ENCODE data around the gene TRIM15. TPM values are rescaled to one million over a fixed set of nuclear protein-coding genes. Genes with fewer than 3 reads are reported as not detected.
A peak's percentile ranks its signal among the peaks of the same experiment; 100 is the strongest.
"Not testable (repeated sequence)": the region's sequence is repeated elsewhere in the genome, so short reads cannot be mapped to it uniquely, and the experiment has no call there.

Gene TRIM15
- total RNA-seq, 1 experiment from 2014 or later: 6.5 TPM

GRCh38 chr6:30219244-30219643 lies 55.9 kb downstream of the TRIM15 start:
- no peaks in the 10 kb centered on the region for H4K20me1 ChIP-seq (ENCODE audit: insufficient read depth)
- H3K36me3 ChIP-seq (ENCODE audit: control insufficient read depth in 1 of 2, insufficient read depth in 2 of 2, low read length in 2 of 2): no peaks in the 10 kb centered on the region
- H3K9me3 ChIP-seq (ENCODE audit: control insufficient read depth in 1 of 2, insufficient read depth in 1 of 2, low read depth in 1 of 2, low read length in 2 of 2): peaks cover 5 to 7% of the 10 kb centered on the region in 2 experiments; a peak in 1 of 4 replicates
- H2AFZ ChIP-seq (ENCODE audit: low read depth, low read length, poor library complexity, severe bottlenecking): no peak overlapping the region
- ATAC-seq (peak; percentile 68), DNase-seq (ENCODE audit: low read depth, low spot score) (no peak)
- RAD21 ChIA-PET (ENCODE audit: low non-redundant PET in 1 of 2, low total read pairs in 2 of 2, uncharacterized antibody in 2 of 2, unreplicated experiment in 2 of 2): interaction anchor here in 1 of 2 experiments (0.9 kb wide), 1 partner anchor 179 kb away, joined by 3 read pairs; no protein-coding TSS in a partner anchor
- H3K4me3 ChIP-seq (replicated peaks in 1 of 2; ENCODE audit: low read depth in 1 of 2, low read length in 2 of 2): no peak overlapping the region
- H3K27me3 ChIP-seq (ENCODE audit: insufficient read depth, low read length): no peaks in the 10 kb centered on the region
- peaks cover 0 to 8% of the 10 kb centered on the region in 2 experiments; a peak in 2 of 4 replicates for H3K4me1 ChIP-seq (ENCODE audit: control insufficient read depth in 1 of 2, insufficient read depth in 2 of 2, low read length in 2 of 2)
- no TSS peak for BruUV-seq (replicated peaks)
- CTCF ChIA-PET: interaction anchor here (0.6 to 1.5 kb wide), 17 partner anchors 9 to 234 kb away, joined by 3 to 17 read pairs (median 4); partner anchors contain the start of gene TRIM39
- no peaks in the 10 kb centered on the region for H3K79me2 ChIP-seq (ENCODE audit: insufficient read depth, low read length)
- H3K9ac ChIP-seq (ENCODE audit: low read length): no peak overlapping the region
- no peaks in the 10 kb centered on the region for H3K9me2 ChIP-seq (ENCODE audit: insufficient read depth)
- no peak overlapping the region for H3K27ac ChIP-seq (ENCODE audit: low read depth, low read length)
- intact Hi-C loops (cut with micrococcal nuclease): loop anchor here (5.0 kb wide), 2 partner anchors 178 to 233 kb away; no protein-coding TSS in a partner anchor
- POLR2A ChIA-PET: interaction anchor here (1.3 kb wide), 1 partner anchor 116 kb away, joined by 7 read pairs; no protein-coding TSS in a partner anchor
- H3K4me2 ChIP-seq (ENCODE audit: low read length): no peak overlapping the region
- TF ChIP-seq, protein P1, sequence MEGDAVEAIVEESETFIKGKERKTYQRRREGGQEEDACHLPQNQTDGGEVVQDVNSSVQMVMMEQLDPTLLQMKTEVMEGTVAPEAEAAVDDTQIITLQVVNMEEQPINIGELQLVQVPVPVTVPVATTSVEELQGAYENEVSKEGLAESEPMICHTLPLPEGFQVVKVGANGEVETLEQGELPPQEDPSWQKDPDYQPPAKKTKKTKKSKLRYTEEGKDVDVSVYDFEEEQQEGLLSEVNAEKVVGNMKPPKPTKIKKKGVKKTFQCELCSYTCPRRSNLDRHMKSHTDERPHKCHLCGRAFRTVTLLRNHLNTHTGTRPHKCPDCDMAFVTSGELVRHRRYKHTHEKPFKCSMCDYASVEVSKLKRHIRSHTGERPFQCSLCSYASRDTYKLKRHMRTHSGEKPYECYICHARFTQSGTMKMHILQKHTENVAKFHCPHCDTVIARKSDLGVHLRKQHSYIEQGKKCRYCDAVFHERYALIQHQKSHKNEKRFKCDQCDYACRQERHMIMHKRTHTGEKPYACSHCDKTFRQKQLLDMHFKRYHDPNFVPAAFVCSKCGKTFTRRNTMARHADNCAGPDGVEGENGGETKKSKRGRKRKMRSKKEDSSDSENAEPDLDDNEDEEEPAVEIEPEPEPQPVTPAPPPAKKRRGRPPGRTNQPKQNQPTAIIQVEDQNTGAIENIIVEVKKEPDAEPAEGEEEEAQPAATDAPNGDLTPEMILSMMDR (IDR thresholded peaks at IDR 0.05 in 2 of 3, conservative IDR thresholded peaks at IDR 0.05 in 1 of 3; ENCODE audit: borderline replicate concordance in 1 of 3, insufficient read depth in 1 of 3, low read depth in 2 of 3, low read length in 2 of 3): peak; percentile 75 to 88 (median 87); a peak in 5 of 6 replicates
- TF ChIP-seq RAD21 (IDR thresholded peaks at IDR 0.05; ENCODE audit: low read depth) (peak; percentile 75), CBX3 (IDR thresholded peaks at IDR 0.05; ENCODE audit: low read depth) (no peak)

- CTCF ChIA-PET; H3K9me2 ChIP-seq (ENCODE audit: insufficient read depth); H3K4me3 ChIP-seq (replicated peaks in 1 of 2; ENCODE audit: low read depth in 1 of 2, low read length in 2 of 2); H3K9ac ChIP-seq (ENCODE audit: low read length); H3K27ac ChIP-seq (ENCODE audit: low read depth, low read length); H3K4me1 ChIP-seq (ENCODE audit: control insufficient read depth in 1 of 2, insufficient read depth in 2 of 2, low read length in 2 of 2); H2AFZ ChIP-seq (ENCODE audit: low read depth, low read length, poor library complexity, severe bottlenecking); H3K36me3 ChIP-seq (ENCODE audit: control insufficient read depth in 1 of 2, insufficient read depth in 2 of 2, low read length in 2 of 2); ATAC-seq; H3K27me3 ChIP-seq (ENCODE audit: insufficient read depth, low read length); H4K20me1 ChIP-seq (ENCODE audit: insufficient read depth); POLR2A ChIA-PET; BruUV-seq (replicated peaks); RAD21 ChIA-PET (ENCODE audit: low non-redundant PET in 1 of 2, low total read pairs in 2 of 2, uncharacterized antibody in 2 of 2, unreplicated experiment in 2 of 2); H3K4me2 ChIP-seq (ENCODE audit: low read length); DNase-seq (ENCODE audit: low read depth, low spot score); H3K9me3 ChIP-seq (ENCODE audit: control insufficient read depth in 1 of 2, insufficient read depth in 1 of 2, low read depth in 1 of 2, low read length in 2 of 2); intact Hi-C loops (cut with micrococcal nuclease); H3K79me2 ChIP-seq (ENCODE audit: insufficient read depth, low read length): not testable (repeated sequence)
Measured at GRCh38 chr6:30221395-30221794, 58.0 kb downstream of the TRIM15 start.

- H4K20me1 ChIP-seq (ENCODE audit: insufficient read depth); H3K4me1 ChIP-seq (ENCODE audit: control insufficient read depth in 1 of 2, insufficient read depth in 2 of 2, low read length in 2 of 2); H3K27ac ChIP-seq (ENCODE audit: low read depth, low read length); H3K4me3 ChIP-seq (replicated peaks in 1 of 2; ENCODE audit: low read depth in 1 of 2, low read length in 2 of 2); H3K36me3 ChIP-seq (ENCODE audit: control insufficient read depth in 1 of 2, insufficient read depth in 2 of 2, low read length in 2 of 2); H3K9me3 ChIP-seq (ENCODE audit: control insufficient read depth in 1 of 2, insufficient read depth in 1 of 2, low read depth in 1 of 2, low read length in 2 of 2); H3K4me2 ChIP-seq (ENCODE audit: low read length); CTCF ChIA-PET; H3K9ac ChIP-seq (ENCODE audit: low read length); ATAC-seq; H3K79me2 ChIP-seq (ENCODE audit: insufficient read depth, low read length); RAD21 ChIA-PET (ENCODE audit: low non-redundant PET in 1 of 2, low total read pairs in 2 of 2, uncharacterized antibody in 2 of 2, unreplicated experiment in 2 of 2); POLR2A ChIA-PET; intact Hi-C loops (cut with micrococcal nuclease); H3K9me2 ChIP-seq (ENCODE audit: insufficient read depth); DNase-seq (ENCODE audit: low read depth, low spot score); H3K27me3 ChIP-seq (ENCODE audit: insufficient read depth, low read length); H2AFZ ChIP-seq (ENCODE audit: low read depth, low read length, poor library complexity, severe bottlenecking); BruUV-seq (replicated peaks): not testable (repeated sequence)
Measured at GRCh38 chr6:30221956-30222355, 58.6 kb downstream of the TRIM15 start.

Data from HCT116 (cell line).